MCF 10A (cell line): ENCODE measurements around the gene GPRC6A. TPM values are rescaled to one million over a fixed set of nuclear protein-coding genes. Genes with fewer than 3 reads are reported as not detected.

Experiments used
- BruUV-seq: library from RNA; stranded (reverse); fragments of 400-500 nt; replicated peaks from 2 replicates; lab custom pipeline; 2021; lab: Mats Ljungman, UMichigan
- CTCF ChIA-PET: fragments of 300-600 bp; sonication (Branson Sonifier 250); formaldehyde crosslinking; extraction: SDS; loops from one replicate; lab custom pipeline; 2021; ENCODE audit warnings: antibody characterized with exemption, inconsistent platforms; lab: Yijun Ruan, JAX
- POLR2A ChIA-PET: fragments of 300-600, 350-650 bp; sonication (Branson Sonifier 250); formaldehyde crosslinking; extraction: SDS; loops from one replicate; lab custom pipeline; 2020; ENCODE audit warnings: antibody characterized with exemption, inconsistent platforms; lab: Yijun Ruan, JAX
- DNase-seq: peaks from one replicate; pipeline ENCODE4 v3.0.0-alpha.2; 2018; ENCODE audit not compliant: unreplicated experiment
- H3K27ac Mint-ChIP-seq: one replicate; pipeline ENCODE4 v1.8.0; 2022; ENCODE audit warnings: mild to moderate bottlenecking, low read depth, mixed read lengths; ENCODE audit not compliant: unreplicated experiment
- H3K27me3 Mint-ChIP-seq: one replicate; pipeline ENCODE4 v1.8.0; 2022; ENCODE audit warnings: mixed read lengths; ENCODE audit not compliant: insufficient read depth, unreplicated experiment
- H3K36me3 Mint-ChIP-seq: one replicate; pipeline ENCODE4 v1.8.0; 2022; ENCODE audit warnings: mild to moderate bottlenecking, moderate library complexity, mixed read lengths; ENCODE audit not compliant: insufficient read depth, unreplicated experiment
- H3K4me1 Mint-ChIP-seq: one replicate; pipeline ENCODE4 v1.8.0; 2022; ENCODE audit warnings: mixed read lengths; ENCODE audit not compliant: insufficient read depth, unreplicated experiment
- H3K4me3 Mint-ChIP-seq: one replicate; pipeline ENCODE4 v1.8.0; 2022; ENCODE audit warnings: mild to moderate bottlenecking, moderate library complexity, mixed read lengths; ENCODE audit not compliant: unreplicated experiment
- H3K9me3 Mint-ChIP-seq: one replicate; pipeline ENCODE4 v1.8.0; 2022; ENCODE audit warnings: mixed read lengths; ENCODE audit not compliant: unreplicated experiment
- CTCF ChIP-seq: fragments of 200-600 bp; IDR thresholded peaks from one replicate; pipeline ENCODE4 v1.8.0; 2022; ENCODE audit warnings: antibody characterized with exemption, mild to moderate bottlenecking; ENCODE audit not compliant: unreplicated experiment
- intact Hi-C: fragments of 100-400 bp; cut with micrococcal nuclease; formaldehyde crosslinking; loops from 2 replicates; pipeline ENCODE4 v1.14.1; 2022
- total RNA-seq: library from RNA; stranded (reverse); gene quantifications from 2 replicates; pipeline ENCODE4 v1.2.3, GENCODE V29; 2022

The GPRC6A gene
- total RNA-seq, 1 experiment from 2014 or later = not detected

DNA sequence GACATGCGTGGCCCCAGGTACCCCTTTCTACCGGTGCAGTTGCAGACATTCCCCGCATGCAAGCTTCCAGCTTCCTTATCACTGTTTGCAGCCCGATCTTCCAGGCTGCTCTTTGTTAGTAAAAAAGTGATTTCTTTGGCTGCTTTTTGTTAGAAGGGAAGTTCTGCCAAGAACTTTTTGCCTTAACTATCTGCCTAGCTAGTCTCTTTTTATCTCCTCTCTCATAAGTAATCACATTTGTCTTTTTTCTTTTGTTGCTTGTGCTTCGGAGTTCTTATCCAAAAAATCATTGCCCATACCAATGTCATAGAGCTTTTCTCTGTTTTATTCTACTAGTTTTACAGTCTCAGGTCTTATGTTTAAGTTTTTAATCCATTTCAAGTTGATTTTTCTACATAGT, 83.7 kb downstream of the GPRC6A start:
- H3K4me1 Mint-ChIP-seq = no peaks in the 10 kb centered on the region
- no TSS peak for BruUV-seq
- peaks cover 8% of the 10 kb centered on the region for H3K9me3 Mint-ChIP-seq
- no peak overlapping the region for H3K27ac Mint-ChIP-seq
- no peak for DNase-seq
- H3K36me3 Mint-ChIP-seq = no peaks in the 10 kb centered on the region
- no peaks in the 10 kb centered on the region for H3K27me3 Mint-ChIP-seq
- CTCF ChIA-PET = interaction anchor here (0.7 kb wide), 1 partner anchor 445 kb away, joined by 4 read pairs; no protein-coding TSS in a partner anchor
- no peak overlapping the region for H3K4me3 Mint-ChIP-seq
- POLR2A ChIA-PET = no interaction called here
- intact Hi-C loops = no loop called here
- no peak for TF ChIP-seq CTCF

Other genes with a start within 250 kb of the GPRC6A start
- not detected in 2 replicates for gene RSPH4A, start 212.6 kb downstream of the GPRC6A start, total RNA-seq
- gene ZUP1, start 160.3 kb downstream of the GPRC6A start, total RNA-seq = 18.4 and 21.2 TPM in 2 replicates
- 6.0 and 7.3 TPM in 2 replicates for gene KPNA5, start 147.9 kb downstream of the GPRC6A start, total RNA-seq
- not detected in 2 replicates for gene FAM162B, start 63.4 kb downstream of the GPRC6A start, total RNA-seq
- gene RFX6, start 48.2 kb upstream of the GPRC6A start, total RNA-seq = not detected in 2 replicates